ENCODE data around the gene NLRP12.

- TF ChIP-seq GABPA (IDR thresholded peaks at IDR 0.05; ENCODE audit: low read depth) (no peak), REST (IDR thresholded peaks at IDR 0.05; ENCODE audit: insufficient replicate concordance, low read depth) (no peak), POLR2AphosphoS5 (IDR thresholded peaks at IDR 0.05; ENCODE audit: low read depth) (no peak)
- TF ChIP-seq, protein P1, sequence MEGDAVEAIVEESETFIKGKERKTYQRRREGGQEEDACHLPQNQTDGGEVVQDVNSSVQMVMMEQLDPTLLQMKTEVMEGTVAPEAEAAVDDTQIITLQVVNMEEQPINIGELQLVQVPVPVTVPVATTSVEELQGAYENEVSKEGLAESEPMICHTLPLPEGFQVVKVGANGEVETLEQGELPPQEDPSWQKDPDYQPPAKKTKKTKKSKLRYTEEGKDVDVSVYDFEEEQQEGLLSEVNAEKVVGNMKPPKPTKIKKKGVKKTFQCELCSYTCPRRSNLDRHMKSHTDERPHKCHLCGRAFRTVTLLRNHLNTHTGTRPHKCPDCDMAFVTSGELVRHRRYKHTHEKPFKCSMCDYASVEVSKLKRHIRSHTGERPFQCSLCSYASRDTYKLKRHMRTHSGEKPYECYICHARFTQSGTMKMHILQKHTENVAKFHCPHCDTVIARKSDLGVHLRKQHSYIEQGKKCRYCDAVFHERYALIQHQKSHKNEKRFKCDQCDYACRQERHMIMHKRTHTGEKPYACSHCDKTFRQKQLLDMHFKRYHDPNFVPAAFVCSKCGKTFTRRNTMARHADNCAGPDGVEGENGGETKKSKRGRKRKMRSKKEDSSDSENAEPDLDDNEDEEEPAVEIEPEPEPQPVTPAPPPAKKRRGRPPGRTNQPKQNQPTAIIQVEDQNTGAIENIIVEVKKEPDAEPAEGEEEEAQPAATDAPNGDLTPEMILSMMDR (IDR thresholded peaks at IDR 0.05; ENCODE audit: insufficient read depth, low read length) = no peak
Measured at GRCh38 chr19:53872762-53873161, 48.6 kb upstream of the NLRP12 start.

All from HL-60 (cell line).